Activated CD4-positive, alpha-beta T cell treated with anti-CD3 and anti-CD28 coated beads for 36 hours (primary cell): ENCODE measurements around the gene KRTAP4-3. TPM values are rescaled to one million over a fixed set of nuclear protein-coding genes. Genes with fewer than 3 reads are reported as not detected.
"Not testable (repeated sequence)": the region's sequence is repeated elsewhere in the genome, so short reads cannot be mapped to it uniquely, and the experiment has no call there.

Source experiments
- ATAC-seq: fragments of 200-7000 bp; cut with Tn5 transposase; one replicate; pipeline ENCODE4 v1.10.0; 2021; ENCODE audit warnings: mild to moderate bottlenecking, moderate library complexity
- CTCF ChIA-PET: fragments of 350-600 bp; sonication (Branson Sonifier 250); formaldehyde crosslinking; loops from one replicate; lab custom pipeline; 2021; ENCODE audit warnings: antibody characterized with exemption; lab: Charles Lee
- POLR2A ChIA-PET: fragments of 350-600 bp; sonication (Branson Sonifier 250); formaldehyde crosslinking; loops from one replicate; lab custom pipeline; 2021; ENCODE audit warnings: antibody characterized with exemption, inconsistent platforms; lab: Charles Lee
- DNase-seq: peaks from one replicate; pipeline ENCODE4 v3.0.0-alpha.2; 2020
- H3K27ac Mint-ChIP-seq: one replicate; pipeline ENCODE4 v1.8.0; 2021; ENCODE audit warnings: mixed read lengths
- H3K27me3 Mint-ChIP-seq: one replicate; pipeline ENCODE4 v1.8.0; 2021; ENCODE audit warnings: mixed read lengths
- H3K36me3 Mint-ChIP-seq: one replicate; pipeline ENCODE4 v1.8.0; 2021; ENCODE audit warnings: low read depth, mixed read lengths
- H3K4me1 Mint-ChIP-seq: one replicate; pipeline ENCODE4 v1.8.0; 2021; ENCODE audit warnings: mixed read lengths
- H3K4me3 Mint-ChIP-seq: one replicate; pipeline ENCODE4 v1.8.0; 2021; ENCODE audit warnings: mild to moderate bottlenecking, moderate library complexity, mixed read lengths
- H3K9me3 Mint-ChIP-seq: one replicate; pipeline ENCODE4 v1.8.0; 2021; ENCODE audit warnings: low read depth, mixed read lengths
- intact Hi-C, 2 experiments: fragments of 100-400 bp; cut with DNase I in 1 of 2; cut with micrococcal nuclease in 1 of 2; formaldehyde crosslinking; loops; one replicate each; pipeline versions ENCODE4 v1.14.2 to v1.15.1; 2022 to 2024; cut with DNase I, micrococcal nuclease
- total RNA-seq, 2 experiments: library from RNA; stranded (reverse); gene quantifications; one replicate each; pipeline ENCODE4 v1.2.3, GENCODE V29; 2021

The KRTAP4-3 gene
- total RNA-seq, 2 experiments from 2014 or later: not detected

DNA sequence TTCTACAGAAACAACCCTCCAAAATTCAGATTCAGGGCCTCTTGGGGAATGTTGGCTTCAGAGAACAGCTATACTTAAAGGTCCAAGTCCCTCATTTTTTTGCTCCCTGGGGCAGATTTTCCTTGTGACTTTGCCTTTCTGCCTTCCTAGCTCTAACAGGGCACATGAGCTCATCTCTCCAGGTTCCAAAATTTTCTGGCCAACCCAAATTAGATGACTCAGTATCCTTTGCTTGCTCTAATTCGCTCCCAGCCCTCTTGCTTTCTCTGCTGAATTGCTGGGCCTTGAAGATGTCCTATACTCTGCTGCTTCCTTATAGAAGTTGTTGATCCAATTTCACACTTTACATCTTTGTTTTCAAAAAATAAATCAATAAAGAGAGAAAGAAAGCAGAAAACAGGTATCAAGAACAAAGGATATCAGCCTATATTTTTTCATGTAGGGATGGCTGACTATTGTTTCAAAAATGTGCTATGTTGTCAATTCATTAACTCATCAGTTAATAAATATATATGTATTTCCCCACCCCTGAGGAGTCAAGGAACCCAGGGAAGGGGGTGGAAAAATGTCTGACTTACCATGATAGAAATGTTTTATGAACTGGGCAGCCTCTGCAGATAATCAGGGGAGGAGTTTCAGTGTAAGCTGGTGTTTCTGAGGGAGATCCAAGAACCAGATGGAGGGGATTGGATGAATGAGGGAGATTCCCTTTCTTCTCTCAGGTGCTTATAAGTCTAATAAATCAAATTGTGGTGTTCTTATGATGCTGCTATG lies 11.0 kb upstream of the KRTAP4-3 start:
- intact Hi-C loops: no loop called here
- Mint-ChIP-seq H3K27me3 (no peaks in the 10 kb centered on the region), H3K9me3 (no peaks in the 10 kb centered on the region), H3K27ac (no peak overlapping the region), H3K4me1 (no peaks in the 10 kb centered on the region), H3K4me3 (no peak overlapping the region), H3K36me3 (no peaks in the 10 kb centered on the region)
- CTCF ChIA-PET: interaction anchor here (0.6 to 0.9 kb wide), 2 partner anchors 8 to 319 kb away, joined by 3 to 4 read pairs; no protein-coding TSS in a partner anchor
- POLR2A ChIA-PET: no interaction called here
- ATAC-seq: no peak
- no peak for DNase-seq

GRCh38 chr17:41178341-41178740 lies 10.3 kb upstream of the KRTAP4-3 start:
- Mint-ChIP-seq H3K27ac (no peak overlapping the region), H3K36me3 (no peaks in the 10 kb centered on the region), H3K27me3 (no peaks in the 10 kb centered on the region), H3K4me3 (no peak overlapping the region), H3K4me1 (peaks cover 1% of the 10 kb centered on the region), H3K9me3 (no peaks in the 10 kb centered on the region)
- ChIA-PET POLR2A (no interaction called here), CTCF (interaction anchor here (0.9 kb wide), 1 partner anchor 9 kb away, joined by 4 read pairs; no protein-coding TSS in a partner anchor)
- peak; percentile 78 for ATAC-seq
- intact Hi-C loops: no loop called here
- no peak for DNase-seq

DNA sequence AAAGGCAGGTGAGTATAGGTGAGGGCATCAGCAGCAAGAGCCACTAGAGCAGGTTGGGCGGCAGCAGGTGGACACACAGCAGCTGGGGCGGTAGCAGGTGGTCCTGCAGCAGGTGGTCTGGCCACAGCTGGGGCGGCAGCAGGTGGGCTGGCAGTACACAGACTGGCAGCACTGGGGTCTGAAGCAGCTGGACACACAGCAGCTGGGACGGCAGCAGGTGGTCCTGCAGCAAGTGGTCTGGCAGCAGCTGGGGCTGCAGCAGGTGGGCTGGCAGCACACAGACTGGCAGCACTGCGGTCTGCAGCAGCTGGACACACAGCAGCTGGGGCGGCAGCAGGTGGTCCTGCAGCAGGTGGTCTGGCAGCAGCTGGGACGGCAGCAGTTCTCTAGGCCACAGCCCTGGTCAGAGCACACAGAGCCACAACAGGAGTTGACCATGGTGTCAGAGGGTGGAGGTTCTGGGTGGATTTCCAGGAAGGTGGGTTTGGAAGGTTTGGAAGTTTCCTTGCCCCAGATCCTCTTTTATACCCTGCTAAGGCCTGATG lies 9.8 kb upstream of the KRTAP4-3 start, which contains the start of gene KRTAP4-2:
Gene KRTAP4-2 (minus strand): TSS at position 495 of the 545 bp plus-strand sequence. CDS start 57 bp downstream, at position 438.
- DNase-seq: no peak
- Mint-ChIP-seq H3K4me3 (no peak within 1 kb of the TSS), H3K36me3 (no peaks in the 10 kb centered on the region), H3K9me3 (no peaks in the 10 kb centered on the region), H3K27ac (no peak within 1 kb of the TSS), H3K27me3 (no peaks in the 10 kb centered on the region), H3K4me1 (peaks cover 3% of the 10 kb centered on the region)
- ChIA-PET POLR2A (no interaction called here), CTCF (interaction anchor here (1.0 kb wide), 1 partner anchor 23 kb away, joined by 3 read pairs; no protein-coding TSS in a partner anchor)
- ATAC-seq: no peak
- intact Hi-C loops: no loop called here

- no peak overlapping the region for H3K27ac Mint-ChIP-seq
- ATAC-seq: no peak
- peaks cover 3% of the 10 kb centered on the region for H3K4me1 Mint-ChIP-seq
- intact Hi-C loops: no loop called here
- H3K4me3 Mint-ChIP-seq: no peak overlapping the region
- ChIA-PET CTCF (interaction anchor here (0.7 to 1.0 kb wide), 2 partner anchors 8 to 22 kb away, joined by 3 read pairs; no protein-coding TSS in a partner anchor), POLR2A (no interaction called here)
- H3K36me3 Mint-ChIP-seq: no peaks in the 10 kb centered on the region
- no peaks in the 10 kb centered on the region for H3K27me3 Mint-ChIP-seq
- DNase-seq: no peak
- no peaks in the 10 kb centered on the region for H3K9me3 Mint-ChIP-seq
These were observed 8.8 kb upstream of the KRTAP4-3 start for GRCh38 chr17:41176744-41177387.

- Mint-ChIP-seq H3K27ac (no peak overlapping the region), H3K9me3 (no peaks in the 10 kb centered on the region), H3K4me3 (no peak overlapping the region), H3K36me3 (no peaks in the 10 kb centered on the region), H3K27me3 (no peaks in the 10 kb centered on the region), H3K4me1 (peaks cover 3% of the 10 kb centered on the region)
- ChIA-PET CTCF (no interaction called here), POLR2A (no interaction called here)
- intact Hi-C loops: no loop called here
- no peak for ATAC-seq
- DNase-seq: no peak
These were observed 3.9 kb upstream of the KRTAP4-3 start for GRCh38 chr17:41171886-41172285.

DNA sequence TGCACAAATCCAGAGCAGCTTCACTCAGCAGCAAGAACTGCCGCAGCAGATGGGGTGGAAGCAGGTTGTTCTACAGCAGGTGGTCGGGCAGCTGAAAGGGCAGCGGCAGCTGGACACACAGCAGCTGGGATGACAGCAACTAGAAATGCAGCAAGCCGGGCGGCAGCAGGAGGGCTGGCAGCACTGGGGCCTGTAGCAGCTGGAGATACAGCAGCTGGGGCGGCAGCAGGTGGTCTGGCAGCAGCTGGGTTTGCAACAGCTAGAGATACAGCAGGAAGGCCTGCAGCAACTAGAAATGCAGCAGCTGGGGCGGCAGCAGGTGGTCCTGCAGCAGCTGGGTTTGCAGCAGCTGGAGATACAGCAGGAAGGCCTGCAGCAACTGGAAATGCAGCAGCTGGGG lies 460 bp downstream of the KRTAP4-3 start:
- intact Hi-C loops: no loop called here

GRCh38 chr17:41163828-41164227 lies 4.2 kb downstream of the KRTAP4-3 start:
- intact Hi-C loops: no loop called here
- CTCF ChIA-PET: no interaction called here
- H3K36me3 Mint-ChIP-seq: no peaks in the 10 kb centered on the region
- POLR2A ChIA-PET: no interaction called here
- H3K9me3 Mint-ChIP-seq: no peaks in the 10 kb centered on the region
- ATAC-seq (no peak), DNase-seq (no peak)
- H3K27ac Mint-ChIP-seq: no peak overlapping the region
- no peak overlapping the region for H3K4me3 Mint-ChIP-seq
- no peaks in the 10 kb centered on the region for H3K4me1 Mint-ChIP-seq
- H3K27me3 Mint-ChIP-seq: peaks cover 2% of the 10 kb centered on the region

More for the DNA sequence above, 460 bp downstream of the KRTAP4-3 start:
- Mint-ChIP-seq H3K27me3 (peaks cover 2% of the 10 kb centered on the region), H3K4me3 (no peak overlapping the region), H3K36me3 (no peaks in the 10 kb centered on the region), H3K9me3 (no peaks in the 10 kb centered on the region), H3K27ac (no peak overlapping the region), H3K4me1 (no peaks in the 10 kb centered on the region)
- POLR2A ChIA-PET: no interaction called here
- CTCF ChIA-PET: no interaction called here
- no peak for ATAC-seq
- no peak for DNase-seq

DNA sequence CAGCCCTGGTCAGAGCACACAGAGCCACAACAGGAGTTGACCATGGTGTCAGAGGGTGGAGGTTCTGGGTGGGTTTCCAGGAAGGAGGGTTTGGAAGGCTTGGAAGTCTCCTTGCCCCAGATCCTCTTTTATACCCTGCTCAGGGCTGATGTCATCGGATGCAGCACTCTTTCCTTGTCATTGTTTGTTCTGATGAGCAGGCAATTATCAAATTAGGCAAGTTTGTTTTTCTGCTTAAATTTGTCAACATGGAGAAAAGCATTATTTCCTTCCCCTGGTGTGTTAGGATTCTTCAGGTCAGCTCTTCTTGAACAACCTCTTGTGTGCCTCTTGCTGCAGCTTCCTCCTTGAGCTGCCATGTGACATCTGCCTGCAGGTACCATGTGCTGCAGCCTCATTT lies 7.4 kb downstream of the KRTAP4-3 start, which contains the start of gene KRTAP4-4:
Gene KRTAP4-4 (minus strand): TSS at position 101 of the 400 bp plus-strand sequence. CDS start 57 bp downstream, at position 44.
- peaks cover 4% of the 10 kb centered on the region for H3K27me3 Mint-ChIP-seq
- no peak for ATAC-seq
- POLR2A ChIA-PET: no interaction called here
- no peaks in the 10 kb centered on the region for H3K9me3 Mint-ChIP-seq
- no peaks in the 10 kb centered on the region for H3K4me1 Mint-ChIP-seq
- H3K27ac Mint-ChIP-seq: no peak within 1 kb of the TSS
- intact Hi-C loops: no loop called here
- no peak for DNase-seq
- no peaks in the 10 kb centered on the region for H3K36me3 Mint-ChIP-seq
- H3K4me3 Mint-ChIP-seq: no peak within 1 kb of the TSS
- CTCF ChIA-PET: no interaction called here

GRCh38 chr17:41160190-41160589 lies 7.8 kb downstream of the KRTAP4-3 start:
- H3K27me3 Mint-ChIP-seq, H3K4me3 Mint-ChIP-seq, ATAC-seq, DNase-seq, H3K9me3 Mint-ChIP-seq, intact Hi-C loops, H3K4me1 Mint-ChIP-seq, CTCF ChIA-PET, H3K27ac Mint-ChIP-seq, H3K36me3 Mint-ChIP-seq: not testable (repeated sequence)
- POLR2A ChIA-PET: interaction anchor here (0.5 kb wide), 1 partner anchor 1340 kb away, joined by 6 read pairs; no protein-coding TSS in a partner anchor

- H3K9me3 Mint-ChIP-seq: no peaks in the 10 kb centered on the region
- ATAC-seq: no peak
- H3K4me1 Mint-ChIP-seq: no peaks in the 10 kb centered on the region
- no peak overlapping the region for H3K4me3 Mint-ChIP-seq
- intact Hi-C loops: no loop called here
- CTCF ChIA-PET: no interaction called here
- no peak overlapping the region for H3K27ac Mint-ChIP-seq
- no peak for DNase-seq
- POLR2A ChIA-PET: no interaction called here
- H3K36me3 Mint-ChIP-seq: no peaks in the 10 kb centered on the region
- peaks cover 4% of the 10 kb centered on the region for H3K27me3 Mint-ChIP-seq
These were observed 14.2 kb downstream of the KRTAP4-3 start for GRCh38 chr17:41153856-41154255.

GRCh38 chr17:41151525-41151924 lies 16.5 kb downstream of the KRTAP4-3 start:
- H3K9me3 Mint-ChIP-seq: no peaks in the 10 kb centered on the region
- intact Hi-C loops: no loop called here
- DNase-seq (no peak), ATAC-seq (no peak)
- no peak overlapping the region for H3K27ac Mint-ChIP-seq
- H3K4me3 Mint-ChIP-seq: no peak overlapping the region
- H3K4me1 Mint-ChIP-seq: no peaks in the 10 kb centered on the region
- H3K36me3 Mint-ChIP-seq: no peaks in the 10 kb centered on the region
- peaks cover 3% of the 10 kb centered on the region for H3K27me3 Mint-ChIP-seq
- POLR2A ChIA-PET: no interaction called here
- CTCF ChIA-PET: interaction anchor here (1.7 kb wide), 1 partner anchor 18 kb away, joined by 8 read pairs; no protein-coding TSS in a partner anchor
